Stimulated activated CD4-positive, alpha-beta T cell treated with anti-CD3 and anti-CD28 coated beads, Interleukin-2, amount 100 ng/mL, for 24 hours (primary cell): ENCODE results near the gene ZDHHC21.
"Not testable (repeated sequence)": the region's sequence is repeated elsewhere in the genome, so short reads cannot be mapped to it uniquely, and the experiment has no call there.

Source experiments
- DNase-seq, 2 donors: peaks; one replicate each; pipeline ENCODE4 v3.0.0-alpha.2; 2020

ZDHHC21 gene

DNA sequence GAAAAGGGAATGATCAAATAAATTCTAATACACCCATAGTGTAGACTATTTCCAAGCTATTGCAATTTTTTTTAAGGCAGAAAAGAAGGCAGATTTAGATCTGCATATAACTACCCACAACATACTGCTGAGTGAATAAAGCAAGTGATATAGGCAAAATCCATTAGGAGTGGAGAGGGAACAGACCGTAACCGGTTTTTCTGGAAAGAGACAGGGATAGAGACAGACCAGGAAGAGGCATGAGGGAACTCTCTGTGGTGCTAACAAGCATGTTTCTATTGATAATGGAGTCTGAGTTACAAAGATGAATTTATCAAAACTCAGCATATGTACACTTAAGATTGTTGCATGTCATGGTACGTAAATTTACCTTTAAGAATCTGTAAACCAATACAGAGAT is 14.5 kb downstream of the ZDHHC21 start:
- DNase-seq, result no peak

DNA sequence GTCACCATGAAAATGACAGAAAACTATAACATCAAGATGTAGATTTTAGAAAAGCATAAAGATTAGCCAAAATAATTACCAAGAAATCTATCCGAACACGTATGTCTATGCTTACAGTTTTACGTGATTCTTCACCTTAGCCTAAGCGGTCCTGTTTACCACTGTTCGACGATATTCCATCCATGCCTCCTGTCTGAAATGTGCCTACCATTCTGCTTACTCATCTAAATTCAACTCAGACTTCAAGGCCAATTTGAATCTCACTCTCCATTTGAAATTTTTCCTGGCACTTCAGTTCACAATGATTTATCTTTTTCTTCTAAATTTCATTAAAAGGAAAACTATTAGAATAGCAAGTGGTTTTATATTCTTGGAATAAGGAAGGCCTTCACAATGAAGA is 15.4 kb downstream of the ZDHHC21 start:
- no peak for DNase-seq

DNA sequence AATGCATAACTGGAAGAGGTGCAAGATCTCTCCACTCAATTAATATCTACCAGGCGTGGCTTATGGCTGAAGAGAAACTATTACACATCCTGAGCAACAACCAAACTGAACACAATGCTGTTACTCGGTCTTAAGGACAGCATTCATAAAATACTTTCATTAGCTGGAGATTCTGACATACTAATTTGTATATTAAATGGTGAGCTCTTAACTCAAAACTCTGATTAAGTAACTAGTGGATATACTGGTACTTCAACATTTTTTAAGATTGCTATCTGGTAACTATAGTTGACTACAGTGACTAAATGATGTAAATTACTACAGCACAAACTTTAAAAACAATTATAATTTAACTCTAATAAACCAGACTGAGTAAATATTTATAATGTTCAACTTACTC is 15.8 kb downstream of the ZDHHC21 start:
- DNase-seq, result no peak

DNA sequence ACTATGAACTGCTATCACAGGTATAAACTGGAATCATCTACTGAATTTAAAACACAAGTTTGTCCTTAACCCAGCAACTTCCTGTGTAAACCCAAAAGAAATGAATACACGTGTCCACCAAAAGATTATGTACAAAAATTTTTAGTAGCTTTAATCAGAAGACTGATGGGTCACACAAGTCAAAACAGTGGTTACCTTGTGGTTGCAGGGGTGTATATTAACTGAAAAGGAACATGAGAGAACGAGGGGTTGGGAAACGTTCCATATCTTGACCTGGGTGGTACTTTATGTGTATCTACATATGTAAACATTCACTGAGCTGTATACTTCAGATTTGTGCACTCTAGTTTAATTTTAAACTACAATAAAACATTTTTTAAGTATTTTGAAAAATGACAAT is 18.6 kb downstream of the ZDHHC21 start:
- no peak for DNase-seq

DNA sequence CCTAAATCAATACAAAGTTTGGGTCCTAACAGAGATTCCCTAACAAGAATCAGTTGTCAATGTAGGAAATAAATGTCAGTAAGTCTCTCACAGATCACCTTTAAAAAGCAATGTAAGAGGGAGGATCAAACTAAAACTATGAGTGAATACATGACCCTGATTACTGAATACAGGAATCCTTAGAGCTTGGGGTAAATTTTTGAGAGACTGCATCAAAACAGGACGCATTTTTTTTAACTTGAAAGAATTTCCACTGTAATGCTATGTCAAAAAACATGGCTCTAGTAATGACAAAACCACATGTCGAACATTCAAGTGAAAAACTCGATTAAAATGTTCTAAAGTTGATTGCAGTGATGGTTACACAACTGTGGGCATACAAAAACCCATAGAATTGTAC is 21.9 kb downstream of the ZDHHC21 start:
- DNase-seq, result no peak

DNA sequence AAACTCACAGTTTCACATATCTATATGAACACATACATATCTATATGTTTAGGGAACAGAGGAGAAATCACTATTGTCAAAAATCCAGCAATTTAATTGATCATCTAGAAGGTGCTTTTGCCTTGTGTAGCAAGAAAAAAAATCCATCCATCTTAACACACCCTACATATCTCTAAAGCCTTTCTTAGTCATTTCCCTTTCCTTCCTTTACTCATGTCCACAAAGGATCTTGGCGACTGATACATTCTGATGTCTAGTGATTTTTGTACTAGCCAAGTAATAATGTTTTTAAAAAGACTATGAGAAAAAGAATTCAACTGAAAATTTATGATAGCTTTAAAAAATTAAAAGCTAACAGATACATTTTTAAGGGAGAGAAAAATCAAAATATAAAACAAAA is 22.5 kb downstream of the ZDHHC21 start:
- no peak for DNase-seq

DNA sequence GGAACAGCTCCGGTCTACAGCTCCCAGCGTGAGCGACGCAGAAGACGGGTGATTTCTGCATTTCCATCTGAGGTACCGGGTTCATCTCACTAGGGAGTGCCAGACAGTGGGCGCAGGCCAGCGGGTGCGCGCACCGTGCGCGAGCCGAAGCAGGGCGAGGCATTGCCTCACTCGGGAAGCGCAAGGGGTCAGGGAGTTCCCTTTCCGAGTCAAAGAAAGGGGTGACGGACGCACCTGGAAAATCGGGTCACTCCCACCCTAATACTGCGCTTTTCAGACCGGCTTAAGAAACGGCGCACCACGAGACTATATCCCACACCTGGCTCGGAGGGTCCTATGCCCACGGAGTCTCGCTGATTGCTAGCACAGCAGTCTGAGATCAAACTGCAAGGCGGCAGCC is 29.2 kb downstream of the ZDHHC21 start:
- DNase-seq, result not testable (repeated sequence)

DNA sequence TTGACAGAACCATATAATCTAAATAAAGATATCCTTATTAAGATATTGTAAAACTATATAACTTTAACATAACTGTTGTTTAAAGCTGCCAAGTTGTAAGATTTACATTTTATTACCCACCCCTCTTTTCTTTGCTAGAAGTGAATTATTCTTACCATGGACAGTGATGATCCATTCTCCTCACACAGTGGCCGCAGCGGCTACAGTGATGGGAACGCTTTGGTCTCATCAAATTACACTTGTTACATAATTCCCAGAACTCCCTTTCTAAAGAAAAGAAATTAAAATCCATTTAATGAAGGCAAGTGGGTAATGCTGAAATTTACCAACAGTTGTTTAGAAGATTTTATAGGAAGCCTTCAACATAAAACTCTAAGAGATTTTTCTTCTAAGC is 31.2 kb downstream of the ZDHHC21 start:
- DNase-seq, result no peak

DNA sequence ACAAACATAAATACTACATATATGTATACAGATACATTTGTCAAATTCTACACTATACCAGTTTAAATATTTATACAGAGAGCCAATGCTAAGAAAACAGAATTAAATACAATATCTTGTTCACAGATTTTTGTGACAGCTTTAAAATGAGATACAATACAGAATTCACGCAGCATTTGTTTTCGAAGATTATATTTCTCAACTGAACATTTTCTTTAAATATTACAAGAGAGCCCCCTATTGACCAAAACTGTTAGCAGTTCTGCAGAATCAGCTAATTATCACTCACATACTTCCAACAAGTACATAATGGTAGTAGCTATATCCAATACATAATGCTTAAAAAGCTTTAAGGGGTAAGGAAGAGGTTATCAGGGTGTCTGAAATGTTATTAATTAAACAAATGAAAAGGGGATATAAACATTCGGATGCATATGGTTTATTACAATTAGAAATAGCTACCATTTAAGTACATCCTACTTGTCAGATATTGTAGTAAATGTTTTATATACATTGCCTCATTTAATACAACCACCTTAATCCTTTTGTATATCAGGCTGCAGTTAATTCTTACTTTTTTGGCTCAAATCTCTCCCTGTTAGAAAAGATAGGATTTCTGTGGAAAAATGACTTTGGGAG is 31.7 kb downstream of the ZDHHC21 start:
- DNase-seq, result no peak

DNA sequence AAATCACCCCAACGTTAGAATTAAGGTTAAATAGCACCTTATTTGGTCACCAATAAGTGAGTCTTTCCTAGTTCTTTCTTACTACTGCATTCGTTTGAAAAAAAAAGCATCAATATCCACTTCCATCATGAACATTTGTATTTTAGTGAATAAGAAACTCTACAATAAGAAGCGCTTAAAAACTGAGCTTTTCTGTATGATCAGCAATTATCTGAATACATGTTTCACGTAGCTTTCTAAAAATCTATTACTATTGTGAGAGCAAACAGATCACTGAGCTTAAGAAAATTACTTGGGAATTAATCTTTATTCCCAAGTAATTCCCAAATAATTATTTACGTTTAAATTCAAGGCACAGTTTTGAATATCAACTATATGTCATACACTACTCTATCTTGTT is 32.5 kb downstream of the ZDHHC21 start:
- DNase-seq, result no peak

DNA sequence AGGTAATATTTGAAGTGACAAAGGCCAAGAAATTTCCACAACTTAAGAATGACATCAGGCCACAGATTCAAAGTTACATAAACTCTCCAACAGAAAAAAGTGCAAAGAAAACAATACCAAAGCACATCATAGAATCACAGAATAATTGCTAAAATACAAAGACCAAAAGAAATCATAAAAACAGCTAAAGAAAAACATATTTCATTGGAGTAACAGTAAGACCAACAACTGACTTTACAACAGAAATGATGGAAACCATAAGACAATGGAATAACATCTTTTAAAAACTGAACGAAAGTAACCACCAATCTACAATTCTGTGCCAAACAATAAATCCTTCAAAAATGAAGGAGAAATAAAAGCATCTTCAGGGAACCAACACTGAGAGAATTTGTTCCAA is 38.3 kb downstream of the ZDHHC21 start:
- no peak for DNase-seq

DNA sequence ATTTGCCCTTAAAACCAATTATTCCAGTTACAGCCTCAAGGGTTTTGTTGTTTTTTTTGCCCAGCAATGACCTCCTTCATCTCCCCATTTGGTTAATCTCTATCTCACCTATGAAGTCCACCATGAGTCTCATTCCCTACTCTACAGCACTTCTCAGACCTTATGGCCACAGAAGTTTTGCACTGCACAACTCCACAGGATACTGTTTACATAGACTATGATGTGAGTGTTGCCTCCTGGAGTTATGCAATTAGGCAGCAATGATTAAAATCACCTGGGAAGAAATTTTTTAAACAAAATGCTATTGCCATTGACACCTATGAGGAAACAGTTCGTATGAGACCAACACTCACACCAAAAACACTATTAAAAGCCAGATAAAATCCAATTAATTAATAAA is 39.7 kb downstream of the ZDHHC21 start:
- DNase-seq, result no peak

DNA sequence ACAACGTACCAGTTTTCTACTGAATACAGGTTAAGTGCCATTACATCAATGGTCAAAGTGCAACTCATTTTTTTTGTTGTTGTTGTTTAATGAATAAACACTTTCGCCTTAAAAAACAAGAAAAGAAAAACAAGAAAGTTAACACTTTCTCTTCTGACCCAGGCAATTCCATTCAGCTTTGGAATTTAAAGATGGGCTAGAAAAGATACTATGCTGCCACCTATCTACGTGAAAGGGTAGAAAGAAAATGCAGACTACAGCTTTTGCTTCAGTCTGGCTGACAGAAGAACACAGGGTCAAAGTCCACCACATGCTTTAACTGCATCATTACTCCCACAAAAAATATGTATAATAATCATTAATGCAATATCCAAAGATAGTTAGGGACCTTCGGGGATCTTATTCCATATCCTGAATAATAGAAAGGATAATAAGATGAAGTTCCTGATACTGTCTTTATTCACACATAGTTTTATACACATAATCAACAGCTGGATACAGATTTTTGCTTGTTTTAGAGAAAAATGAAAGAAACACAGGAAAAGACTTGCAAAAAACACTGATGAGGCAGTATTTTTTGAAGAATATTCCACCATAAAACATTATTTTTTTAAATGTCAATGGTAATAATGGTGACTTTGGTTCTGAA is 40.4 kb downstream of the ZDHHC21 start:
- DNase-seq, result no peak

DNA sequence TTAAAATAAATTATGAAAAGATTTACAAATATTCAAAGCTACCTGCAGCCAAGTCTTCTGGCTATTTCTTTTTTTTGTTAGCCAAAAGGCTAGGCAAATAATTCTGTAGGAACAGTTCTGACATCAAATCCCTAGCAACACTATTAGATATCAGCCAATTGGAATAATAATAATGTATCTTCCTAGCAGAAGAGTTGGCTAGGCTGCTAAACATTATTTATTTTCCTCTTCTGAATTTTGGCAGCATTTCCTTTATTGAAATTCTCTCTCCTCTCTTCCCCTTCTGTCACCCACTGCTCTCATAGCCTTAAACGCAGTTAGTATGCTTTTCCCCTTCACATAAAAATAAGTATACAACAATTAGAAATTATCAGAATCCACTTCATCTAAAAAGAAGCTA is 42.6 kb downstream of the ZDHHC21 start:
- no peak for DNase-seq

DNA sequence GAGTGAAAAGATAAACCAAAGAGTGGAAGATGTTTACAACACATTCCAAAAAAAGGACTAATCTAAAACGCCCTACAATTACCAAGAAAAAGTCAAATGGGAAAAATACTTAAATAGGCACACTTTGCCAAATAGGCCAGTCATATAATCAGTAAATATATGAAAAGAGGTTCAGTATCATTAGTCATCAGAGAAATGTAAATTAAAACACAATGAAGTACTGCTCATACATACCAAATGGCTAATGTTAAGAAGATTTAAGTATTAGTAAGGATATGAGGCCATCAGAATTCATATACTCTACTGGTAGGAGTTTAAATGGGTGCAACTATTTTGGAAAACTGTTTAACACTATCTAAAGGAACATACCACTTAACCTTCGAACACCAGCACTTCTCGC is 47.6 kb downstream of the ZDHHC21 start:
- DNase-seq, result no peak

DNA sequence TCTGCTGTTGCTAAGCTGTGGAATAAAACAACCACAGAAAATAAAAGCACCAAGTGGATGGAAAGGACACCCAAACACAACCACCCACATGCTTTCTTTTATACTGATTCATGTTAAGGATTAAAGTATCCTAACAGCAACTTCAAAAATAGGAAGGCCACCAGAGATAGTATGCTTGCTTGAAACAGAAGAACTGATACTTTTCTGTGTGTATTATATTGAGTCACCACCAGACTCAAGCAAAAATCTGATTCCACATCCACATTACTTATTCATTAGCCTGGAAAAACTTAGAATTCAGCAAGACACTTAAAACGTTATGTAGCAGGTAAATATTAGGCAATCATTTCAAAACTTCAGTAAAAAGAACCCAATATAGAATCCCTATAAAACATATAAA is 52.3 kb downstream of the ZDHHC21 start:
- no peak for DNase-seq

DNA sequence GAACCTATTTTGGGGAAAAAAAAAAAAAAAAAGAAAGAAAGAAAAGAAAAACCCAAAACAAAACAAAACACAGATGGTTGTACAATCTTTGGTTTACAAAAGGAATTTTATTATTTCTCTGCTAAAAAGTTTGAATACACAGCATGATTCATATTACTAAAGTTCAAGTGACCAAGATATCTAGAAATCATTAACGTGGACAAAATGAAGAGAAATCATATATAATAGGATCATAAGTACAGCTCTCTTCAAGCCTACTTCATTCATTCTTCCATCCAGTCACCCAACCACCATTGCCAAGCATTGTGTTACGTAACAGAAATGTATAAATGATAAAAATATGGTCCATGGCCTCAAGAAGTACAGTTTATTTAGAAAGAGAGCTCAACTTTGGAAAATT is 52.9 kb downstream of the ZDHHC21 start:
- no peak for DNase-seq

DNA sequence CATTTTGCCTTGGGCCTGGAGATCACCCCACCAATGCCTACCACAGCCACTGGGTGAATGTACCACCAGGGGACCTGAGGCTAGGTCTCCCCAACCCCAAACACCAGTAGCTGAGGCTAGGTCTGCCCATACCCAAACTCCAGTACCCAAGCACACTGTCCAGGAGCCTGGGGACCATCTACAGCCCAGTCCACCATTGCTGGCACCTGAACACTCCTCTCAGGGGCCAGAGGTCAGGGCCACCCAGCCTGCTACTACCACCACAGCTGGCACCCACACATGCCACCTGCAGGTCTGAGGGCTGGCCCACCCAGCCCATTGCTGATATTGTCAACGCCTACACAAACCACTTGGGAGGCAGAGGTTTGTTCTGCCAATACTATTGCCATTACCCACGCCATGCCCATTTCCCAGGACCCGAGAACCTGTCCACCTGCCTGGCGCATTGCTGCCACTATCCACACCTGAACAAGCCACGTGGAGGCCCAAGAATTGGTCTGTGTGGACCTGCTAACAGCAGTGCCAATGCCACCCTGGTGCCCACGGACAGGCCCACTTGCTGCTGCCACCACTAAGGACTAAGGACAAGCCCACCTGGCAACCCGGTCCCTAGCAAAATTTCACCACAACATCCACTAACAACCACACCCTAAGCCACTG is 59.2 kb downstream of the ZDHHC21 start:
- no peak for DNase-seq

DNA sequence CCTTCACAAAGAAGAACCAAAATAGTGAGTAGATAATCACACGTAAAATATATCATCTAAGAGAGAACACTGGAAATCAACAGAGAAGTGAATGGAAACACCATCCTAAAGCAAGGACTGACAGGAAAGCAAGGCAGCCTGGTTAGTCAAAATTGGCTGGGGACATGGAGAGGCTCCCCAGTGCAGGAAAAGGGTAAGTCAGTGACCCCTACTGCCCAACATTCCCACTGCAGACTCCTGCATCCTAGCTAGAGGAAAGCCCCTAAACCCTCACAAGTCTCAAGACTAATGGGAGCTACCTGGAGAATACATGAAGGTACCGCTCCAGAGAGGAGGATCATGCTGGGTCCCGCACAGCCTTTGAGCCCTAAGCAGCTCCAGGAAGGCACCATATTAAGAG is 60.1 kb downstream of the ZDHHC21 start:
- no peak for DNase-seq

DNA sequence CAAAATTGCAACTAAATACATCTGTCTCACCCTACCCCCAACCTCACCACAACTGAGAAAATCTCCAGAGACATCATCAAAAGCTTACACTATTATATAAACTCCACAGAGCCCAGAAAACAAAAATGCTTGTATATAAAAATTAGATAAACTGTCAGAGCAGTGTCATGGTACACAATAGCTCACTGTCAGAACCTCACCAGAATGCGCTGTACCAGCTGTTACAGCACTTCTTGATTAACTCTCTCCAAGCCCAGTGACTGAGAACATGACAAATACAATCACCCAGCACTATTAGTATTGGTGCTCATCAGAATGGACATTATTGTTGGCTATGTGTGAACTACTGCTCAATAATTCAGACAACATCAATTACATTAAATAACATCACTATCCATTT is 65.7 kb downstream of the ZDHHC21 start:
- DNase-seq, result no peak

DNA sequence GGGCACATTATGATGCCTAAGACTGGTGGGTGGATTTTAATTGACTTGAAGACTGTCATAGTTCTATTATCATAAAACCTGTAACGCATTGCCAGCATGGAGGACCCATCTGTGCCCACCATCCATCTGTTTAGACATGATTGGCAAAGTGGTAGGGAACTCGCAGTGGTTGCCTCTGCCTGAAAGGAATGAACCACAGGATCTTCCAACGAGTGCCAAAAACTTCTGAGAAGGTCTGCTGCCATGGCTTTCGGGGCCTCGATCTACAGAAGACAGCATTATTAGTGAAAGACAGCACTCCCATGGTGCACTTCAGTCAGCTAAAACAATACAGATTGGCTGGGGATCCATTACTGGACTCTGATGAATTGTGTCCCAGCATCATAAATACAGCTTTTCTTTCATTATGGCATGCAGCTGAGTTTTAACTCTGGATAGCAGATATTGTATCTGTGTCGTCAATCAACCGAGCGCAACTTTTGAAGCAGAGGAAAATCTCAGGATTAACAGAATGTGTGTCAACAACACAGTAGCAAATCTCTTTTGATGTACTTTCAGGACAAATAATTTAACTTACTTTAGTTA is 74.3 kb downstream of the ZDHHC21 start:
- no peak for DNase-seq

DNA sequence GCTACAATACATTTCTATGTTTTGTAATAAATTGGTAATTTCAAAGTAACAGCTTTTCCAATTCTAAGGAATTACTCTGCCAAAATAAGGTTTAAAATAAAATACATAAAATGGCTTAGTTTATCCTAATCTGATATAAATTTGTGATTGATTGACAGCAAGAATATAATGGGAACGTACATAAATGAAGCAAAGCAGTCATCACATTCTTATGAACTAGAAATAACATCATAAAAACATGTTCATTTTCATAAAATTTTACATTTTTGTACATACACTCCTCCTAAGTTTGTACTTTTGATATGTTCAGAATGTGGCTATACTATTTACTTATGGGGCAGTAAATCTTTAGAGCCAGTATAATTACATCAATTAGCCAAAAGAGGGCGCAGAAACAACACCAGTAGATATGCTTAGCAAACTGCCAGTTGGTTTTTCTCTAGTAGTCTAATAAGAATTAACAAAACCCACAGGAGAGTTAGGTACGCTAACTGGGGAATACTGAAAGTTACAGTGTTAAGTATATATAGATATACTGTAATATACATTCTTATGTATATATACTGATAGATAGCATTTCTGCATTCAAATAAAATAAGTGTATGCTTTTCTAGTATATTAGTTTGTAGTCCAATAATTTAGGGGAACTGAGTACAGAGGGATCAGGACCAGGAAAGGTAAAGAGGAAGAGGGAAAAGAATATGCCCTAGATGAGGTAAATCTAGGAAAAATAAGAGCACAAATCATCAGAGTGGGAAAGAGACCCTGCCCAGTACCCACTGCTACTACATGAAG is 76.8 kb downstream of the ZDHHC21 start:
- no peak for DNase-seq

DNA sequence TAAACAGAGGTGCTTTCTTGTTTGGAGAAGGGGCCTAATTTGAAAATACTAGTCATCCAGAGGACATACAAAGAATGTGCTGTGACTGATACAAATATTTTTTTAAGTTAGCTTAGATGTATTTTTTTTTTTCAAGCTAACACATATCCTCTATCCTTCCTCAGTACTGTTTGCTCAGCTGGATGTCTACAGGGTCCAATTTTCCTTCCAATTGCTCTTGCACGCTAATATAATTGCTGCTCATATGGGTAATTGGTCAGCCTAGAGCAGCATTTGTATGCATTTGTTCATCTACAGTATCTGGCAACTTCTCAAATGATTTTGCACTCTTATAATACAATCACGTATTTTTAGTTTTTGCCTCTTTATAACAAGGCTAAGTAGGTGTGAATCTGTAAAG is 84.7 kb downstream of the ZDHHC21 start:
- DNase-seq, result no peak
